SU-DHL-6 (cell line): Measurements from ENCODE around the gene CBX6.

Source experiments
- EZH2phosphoT487 ChIP-seq: fragments of 200-600 bp; sonication (generic), shearing (Covaris generic); conservative IDR thresholded peaks from 2 replicates; pipeline ENCODE4 v1.6.1; 2018; ENCODE audit warnings: mild to moderate bottlenecking, antibody characterized with exemption, low read length, moderate library complexity, mixed read lengths
- TF ChIP-seq, protein P1 (sequence below): fragments of 200-600 bp; sonication (generic); IDR thresholded peaks from one replicate; pipeline ENCODE4 v1.5.1; 2017; ENCODE audit warnings: antibody characterized with exemption, mild to moderate bottlenecking, low read length, moderate library complexity; ENCODE audit not compliant: insufficient read depth, poor library complexity, severe bottlenecking

DNA sequence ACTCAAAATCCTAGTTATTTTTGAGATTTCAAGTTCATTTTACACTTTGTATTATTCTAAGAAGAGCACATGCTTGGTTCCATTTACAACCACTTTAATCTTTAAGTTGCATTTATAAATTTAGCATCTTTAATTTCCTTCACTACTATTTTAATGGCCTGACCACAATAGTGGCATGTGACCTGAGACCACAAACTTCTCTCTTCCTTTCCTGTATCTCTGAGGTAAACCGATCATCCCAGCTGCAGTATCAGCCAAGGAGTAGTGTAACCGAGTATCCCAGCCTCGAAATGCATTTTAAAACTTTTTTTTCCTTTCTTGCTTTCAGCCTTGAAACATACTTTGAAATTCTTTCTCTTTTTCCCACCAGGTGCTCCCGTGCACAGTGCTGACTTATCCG is 28.7 kb upstream of the CBX6 start:
- TF ChIP-seq, protein P1, sequence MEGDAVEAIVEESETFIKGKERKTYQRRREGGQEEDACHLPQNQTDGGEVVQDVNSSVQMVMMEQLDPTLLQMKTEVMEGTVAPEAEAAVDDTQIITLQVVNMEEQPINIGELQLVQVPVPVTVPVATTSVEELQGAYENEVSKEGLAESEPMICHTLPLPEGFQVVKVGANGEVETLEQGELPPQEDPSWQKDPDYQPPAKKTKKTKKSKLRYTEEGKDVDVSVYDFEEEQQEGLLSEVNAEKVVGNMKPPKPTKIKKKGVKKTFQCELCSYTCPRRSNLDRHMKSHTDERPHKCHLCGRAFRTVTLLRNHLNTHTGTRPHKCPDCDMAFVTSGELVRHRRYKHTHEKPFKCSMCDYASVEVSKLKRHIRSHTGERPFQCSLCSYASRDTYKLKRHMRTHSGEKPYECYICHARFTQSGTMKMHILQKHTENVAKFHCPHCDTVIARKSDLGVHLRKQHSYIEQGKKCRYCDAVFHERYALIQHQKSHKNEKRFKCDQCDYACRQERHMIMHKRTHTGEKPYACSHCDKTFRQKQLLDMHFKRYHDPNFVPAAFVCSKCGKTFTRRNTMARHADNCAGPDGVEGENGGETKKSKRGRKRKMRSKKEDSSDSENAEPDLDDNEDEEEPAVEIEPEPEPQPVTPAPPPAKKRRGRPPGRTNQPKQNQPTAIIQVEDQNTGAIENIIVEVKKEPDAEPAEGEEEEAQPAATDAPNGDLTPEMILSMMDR, result no peak
- TF ChIP-seq EZH2phosphoT487, result no peak
